ENCODE data around the gene DECR2. TPM values are rescaled to one million over a fixed set of nuclear protein-coding genes. Genes with fewer than 3 reads are reported as not detected.

The DECR2 gene
- polyA plus RNA-seq, 1 donor, result 91.0 TPM

GRCh38 chr16:392450-393030, 9.1 kb upstream of the DECR2 start:
- no peak overlapping the region for H3K4me3 ChIP-seq (ENCODE audit: low read length)
- no CpG with 5 or more reads among the region's 7 CpGs for whole genome bisulfite sequencing (ENCODE audit: insufficient coverage, low lambda C conversion rate)
- no peak for DNase-seq
- H3K4me1 ChIP-seq (ENCODE audit: control insufficient read depth, insufficient read depth, low read length), result peaks cover 30% of the 10 kb centered on the region
- H3K9me3 ChIP-seq (ENCODE audit: control insufficient read depth, low read depth, low read length), result peaks cover 5% of the 10 kb centered on the region
- H3K27ac ChIP-seq (ENCODE audit: low read length), result no peak overlapping the region
- no peaks in the 10 kb centered on the region for H3K27me3 ChIP-seq (ENCODE audit: control insufficient read depth, insufficient read depth, low read length)
- H3K36me3 ChIP-seq (ENCODE audit: control insufficient read depth, insufficient read depth, low read length), result no peaks in the 10 kb centered on the region

- Histone ChIP-seq H3K4me3 (ENCODE audit: low read length) (peak overlapping the region; percentile 48), H3K27me3 (ENCODE audit: control insufficient read depth, insufficient read depth, low read length) (no peaks in the 10 kb centered on the region), H3K4me1 (ENCODE audit: control insufficient read depth, insufficient read depth, low read length) (peaks cover 19% of the 10 kb centered on the region), H3K27ac (ENCODE audit: low read length) (peak overlapping the region; percentile 37), H3K36me3 (ENCODE audit: control insufficient read depth, insufficient read depth, low read length) (peaks cover 13% of the 10 kb centered on the region), H3K9me3 (ENCODE audit: control insufficient read depth, low read depth, low read length) (peaks cover 9% of the 10 kb centered on the region)
- no peak for DNase-seq
- no CpG with 5 or more reads among the region's 3 CpGs for WGBS (ENCODE audit: insufficient coverage, low lambda C conversion rate)
Measured at GRCh38 chr16:396199-396598, 5.5 kb upstream of the DECR2 start.

DNA sequence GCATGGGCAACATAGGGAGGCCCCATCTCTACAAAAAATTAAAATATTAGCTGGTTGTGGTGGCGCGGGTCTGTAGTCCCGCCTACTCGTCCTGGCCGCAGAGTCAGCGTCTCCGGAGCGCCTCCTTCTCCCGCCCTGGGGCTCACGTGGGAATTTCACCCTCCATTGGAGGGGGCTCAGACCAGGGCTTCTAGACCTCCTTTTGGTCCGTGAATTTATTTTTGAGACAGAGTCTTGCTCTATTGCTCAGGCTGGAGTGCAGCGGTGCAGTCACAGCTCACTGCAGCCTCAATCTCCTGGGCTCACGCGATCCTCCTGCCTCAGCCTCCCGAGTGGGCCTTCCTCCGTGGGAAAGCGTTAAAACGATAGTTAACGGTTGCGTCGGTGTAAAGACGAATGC, 5.1 kb upstream of the DECR2 start:
- DNase-seq, result peak in 1 of 2 donors; percentile 58
- 0% methylated on average over 6 of the region's 22 CpGs for WGBS (ENCODE audit: insufficient coverage, low lambda C conversion rate)

DNA sequence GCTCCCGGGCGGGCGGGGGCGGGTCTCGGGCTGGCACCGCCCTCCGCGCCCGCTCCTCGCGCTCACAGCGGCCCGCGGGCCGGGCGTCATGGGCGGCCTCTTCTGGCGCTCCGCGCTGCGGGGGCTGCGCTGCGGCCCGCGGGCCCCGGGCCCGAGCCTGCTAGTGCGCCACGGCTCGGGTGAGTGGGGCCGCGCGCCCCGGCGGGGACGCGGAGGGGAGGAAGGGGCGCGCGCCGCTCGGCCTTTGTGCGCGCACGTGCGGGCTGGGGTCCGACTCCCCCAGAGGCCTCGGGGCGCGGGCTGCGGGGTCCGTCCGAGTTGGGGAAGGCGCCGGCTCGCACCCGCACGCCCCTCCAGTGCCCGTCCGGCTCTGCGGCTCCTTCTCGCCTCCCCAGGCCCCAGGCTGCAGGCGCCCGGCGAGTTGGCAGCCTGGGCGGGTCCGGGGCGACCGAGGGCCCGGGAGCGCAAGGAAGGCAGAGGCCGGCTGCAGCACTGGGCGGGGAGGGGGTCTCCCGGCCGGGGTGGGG, 4.5 kb upstream of the DECR2 start, which contains the start of gene NME4:
NME4 (plus strand) TSS at position 65 of the 527 bp plus-strand sequence; CDS start at position 89, 24 bp downstream.
- peaks cover 19% of the 10 kb centered on the region for H3K4me1 ChIP-seq (ENCODE audit: control insufficient read depth, insufficient read depth, low read length)
- H3K36me3 ChIP-seq (ENCODE audit: control insufficient read depth, insufficient read depth, low read length), result peaks cover 13% of the 10 kb centered on the region
- no CpG with 5 or more reads among the region's 75 CpGs for WGBS (ENCODE audit: insufficient coverage, low lambda C conversion rate)
- H3K27me3 ChIP-seq (ENCODE audit: control insufficient read depth, insufficient read depth, low read length), result no peaks in the 10 kb centered on the region
- H3K4me3 ChIP-seq (ENCODE audit: low read length), result peak within 1 kb of the TSS; percentile 48
- peak in 1 of 2 donors; percentile 51 for DNase-seq
- peaks cover 7% of the 10 kb centered on the region for H3K9me3 ChIP-seq (ENCODE audit: control insufficient read depth, low read depth, low read length)
- peak within 1 kb of the TSS; percentile 37 for H3K27ac ChIP-seq (ENCODE audit: low read length)

More for the DNA sequence above, 5.1 kb upstream of the DECR2 start:
- H3K27ac ChIP-seq (ENCODE audit: low read length), result peak overlapping the region; percentile 37
- peaks cover 12% of the 10 kb centered on the region for H3K9me3 ChIP-seq (ENCODE audit: control insufficient read depth, low read depth, low read length)
- H3K36me3 ChIP-seq (ENCODE audit: control insufficient read depth, insufficient read depth, low read length), result peaks cover 13% of the 10 kb centered on the region
- no peaks in the 10 kb centered on the region for H3K27me3 ChIP-seq (ENCODE audit: control insufficient read depth, insufficient read depth, low read length)
- peaks cover 19% of the 10 kb centered on the region for H3K4me1 ChIP-seq (ENCODE audit: control insufficient read depth, insufficient read depth, low read length)
- H3K4me3 ChIP-seq (ENCODE audit: low read length), result peak overlapping the region; percentile 48

- peak in 1 of 2 donors; percentile 69 for DNase-seq
- peaks cover 7% of the 10 kb centered on the region for H3K9me3 ChIP-seq (ENCODE audit: control insufficient read depth, low read depth, low read length)
- H3K27me3 ChIP-seq (ENCODE audit: control insufficient read depth, insufficient read depth, low read length), result no peaks in the 10 kb centered on the region
- H3K36me3 ChIP-seq (ENCODE audit: control insufficient read depth, insufficient read depth, low read length), result peaks cover 13% of the 10 kb centered on the region
- H3K4me3 ChIP-seq (ENCODE audit: low read length), result peak overlapping the region; percentile 14
- H3K27ac ChIP-seq (ENCODE audit: low read length), result peak overlapping the region; percentile 16
- H3K4me1 ChIP-seq (ENCODE audit: control insufficient read depth, insufficient read depth, low read length), result peaks cover 20% of the 10 kb centered on the region
- WGBS (ENCODE audit: insufficient coverage, low lambda C conversion rate), result 80% methylated on average over 1 of the region's 29 CpGs
Measured at GRCh38 chr16:397736-398332, 3.9 kb upstream of the DECR2 start.

GRCh38 chr16:398561-399339, 2.9 kb upstream of the DECR2 start:
- Histone ChIP-seq H3K4me3 (ENCODE audit: low read length) (no peak overlapping the region), H3K36me3 (ENCODE audit: control insufficient read depth, insufficient read depth, low read length) (peaks cover 13% of the 10 kb centered on the region), H3K27me3 (ENCODE audit: control insufficient read depth, insufficient read depth, low read length) (no peaks in the 10 kb centered on the region), H3K4me1 (ENCODE audit: control insufficient read depth, insufficient read depth, low read length) (peaks cover 23% of the 10 kb centered on the region), H3K27ac (ENCODE audit: low read length) (peak overlapping the region; percentile 16), H3K9me3 (ENCODE audit: control insufficient read depth, low read depth, low read length) (peaks cover 7% of the 10 kb centered on the region)
- no CpG with 5 or more reads among the region's 24 CpGs for WGBS (ENCODE audit: insufficient coverage, low lambda C conversion rate)
- DNase-seq, result no peak

DNA sequence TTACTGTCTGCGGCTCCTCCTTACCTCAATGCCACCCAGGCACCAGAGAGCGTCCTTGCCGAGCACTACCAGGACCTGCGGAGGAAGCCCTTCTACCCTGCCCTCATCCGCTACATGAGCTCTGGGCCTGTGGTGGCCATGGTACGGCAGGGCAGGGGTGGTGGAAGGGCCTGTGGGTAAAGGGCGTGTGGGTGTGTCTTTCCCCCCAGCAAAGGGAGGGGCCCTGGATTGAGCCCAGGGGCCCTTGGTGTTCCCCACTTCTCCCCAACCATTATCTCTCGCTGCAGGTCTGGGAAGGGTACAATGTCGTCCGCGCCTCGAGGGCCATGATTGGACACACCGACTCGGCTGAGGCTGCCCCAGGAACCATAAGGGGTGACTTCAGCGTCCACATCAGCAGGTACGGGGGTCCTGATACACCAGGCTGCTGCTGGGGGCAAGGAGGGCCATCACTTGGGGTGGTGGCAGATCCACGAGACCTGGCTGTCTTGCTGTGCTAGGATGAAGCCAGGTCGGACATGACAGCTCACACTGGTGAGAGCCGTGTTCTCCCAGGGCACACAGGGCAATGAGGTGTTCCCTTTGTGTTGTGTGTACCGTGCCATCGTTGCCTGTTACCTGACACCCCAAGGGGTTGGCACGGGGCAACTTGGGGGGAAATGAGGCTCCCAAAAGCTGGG, 2.2 kb upstream of the DECR2 start:
- no peak overlapping the region for H3K4me3 ChIP-seq (ENCODE audit: low read length)
- DNase-seq, result no peak
- H3K9me3 ChIP-seq (ENCODE audit: control insufficient read depth, low read depth, low read length), result peaks cover 7% of the 10 kb centered on the region
- no peak overlapping the region for H3K27ac ChIP-seq (ENCODE audit: low read length)
- H3K4me1 ChIP-seq (ENCODE audit: control insufficient read depth, insufficient read depth, low read length), result peaks cover 26% of the 10 kb centered on the region
- no CpG with 5 or more reads among the region's 22 CpGs for WGBS (ENCODE audit: insufficient coverage, low lambda C conversion rate)
- peaks cover 13% of the 10 kb centered on the region for H3K36me3 ChIP-seq (ENCODE audit: control insufficient read depth, insufficient read depth, low read length)
- H3K27me3 ChIP-seq (ENCODE audit: control insufficient read depth, insufficient read depth, low read length), result no peaks in the 10 kb centered on the region

GRCh38 chr16:400061-400591, 1.6 kb upstream of the DECR2 start:
- Histone ChIP-seq H3K4me1 (ENCODE audit: control insufficient read depth, insufficient read depth, low read length) (peaks cover 33% of the 10 kb centered on the region), H3K27me3 (ENCODE audit: control insufficient read depth, insufficient read depth, low read length) (no peaks in the 10 kb centered on the region), H3K36me3 (ENCODE audit: control insufficient read depth, insufficient read depth, low read length) (peaks cover 13% of the 10 kb centered on the region), H3K9me3 (ENCODE audit: control insufficient read depth, low read depth, low read length) (peaks cover 7% of the 10 kb centered on the region), H3K27ac (ENCODE audit: low read length) (no peak overlapping the region), H3K4me3 (ENCODE audit: low read length) (no peak overlapping the region)
- no CpG with 5 or more reads among the region's 10 CpGs for WGBS (ENCODE audit: insufficient coverage, low lambda C conversion rate)
- no peak for DNase-seq

- Histone ChIP-seq H3K27me3 (ENCODE audit: control insufficient read depth, insufficient read depth, low read length) (no peaks in the 10 kb centered on the region), H3K4me3 (ENCODE audit: low read length) (no peak overlapping the region), H3K4me1 (ENCODE audit: control insufficient read depth, insufficient read depth, low read length) (peaks cover 31% of the 10 kb centered on the region), H3K9me3 (ENCODE audit: control insufficient read depth, low read depth, low read length) (peaks cover 7% of the 10 kb centered on the region), H3K27ac (ENCODE audit: low read length) (peak overlapping the region; percentile 71), H3K36me3 (ENCODE audit: control insufficient read depth, insufficient read depth, low read length) (peaks cover 24% of the 10 kb centered on the region)
- DNase-seq, result no peak
- no CpG with 5 or more reads among the region's 12 CpGs for WGBS (ENCODE audit: insufficient coverage, low lambda C conversion rate)
Measured at GRCh38 chr16:404971-405486, 3.3 kb downstream of the DECR2 start.
